Osteoblast (primary cell): ENCODE data around the gene WIPF2. TPM values are rescaled to one million over a fixed set of nuclear protein-coding genes. Genes with fewer than 3 reads are reported as not detected.
A peak's percentile ranks its signal among the peaks of the same experiment; 100 is the strongest.

Experiments used
- DNase-seq: peaks from one replicate; pipeline ENCODE4 v3.0.0; 2011; ENCODE audit warnings: low spot score, mixed read lengths; ENCODE audit not compliant: insufficient read length; ENCODE audit errors: missing footprints
- H2AFZ ChIP-seq: 2 replicates; pipeline ENCODE4 v1.6.0; 2011; ENCODE audit warnings: mild to moderate bottlenecking, low read length
- H3K27ac ChIP-seq: 2 replicates; pipeline ENCODE4 v1.5.1; 2011; ENCODE audit warnings: mild to moderate bottlenecking, low read depth, low read length, moderate library complexity
- H3K27me3 ChIP-seq: 2 replicates; pipeline ENCODE4 v1.6.0; 2012; ENCODE audit warnings: mild to moderate bottlenecking, control low read depth, inconsistent platforms, low read length, moderate library complexity; ENCODE audit not compliant: insufficient read depth
- H3K36me3 ChIP-seq: 2 replicates; pipeline ENCODE4 v1.5.1; 2011; ENCODE audit warnings: mild to moderate bottlenecking, low read length, control low read depth, moderate library complexity; ENCODE audit not compliant: insufficient read depth
- H3K4me1 ChIP-seq: 2 replicates; pipeline ENCODE4 v1.5.1; 2011; ENCODE audit warnings: mild to moderate bottlenecking, low read length, control low read depth, moderate library complexity; ENCODE audit not compliant: insufficient read depth
- H3K4me2 ChIP-seq: 2 replicates; pipeline ENCODE4 v1.6.0; 2011; ENCODE audit warnings: mild to moderate bottlenecking, low read length; ENCODE audit not compliant: insufficient read depth
- H3K4me3 ChIP-seq: fragments of 200-600 bp; sonication (generic); 3 replicates; pipeline ENCODE4 v1.5.1; 2012; ENCODE audit warnings: mild to moderate bottlenecking, low read length, inconsistent platforms; ENCODE audit not compliant: insufficient read depth
- H3K79me2 ChIP-seq: 2 replicates; pipeline ENCODE4 v1.6.0; 2012; ENCODE audit warnings: mild to moderate bottlenecking, low read length, control low read depth, inconsistent platforms; ENCODE audit not compliant: insufficient read depth
- H3K9me3 ChIP-seq: 2 replicates; pipeline ENCODE4 v1.5.1; 2011; ENCODE audit warnings: low read depth, low read length, control low read depth
- H4K20me1 ChIP-seq: 2 replicates; pipeline ENCODE4 v1.6.0; 2012; ENCODE audit warnings: mild to moderate bottlenecking, low read length, control low read depth; ENCODE audit not compliant: insufficient read depth
- total RNA-seq: library from RNA; depleted of rRNA; stranded (reverse); fragments of >200 nt; gene quantifications from 2 replicates; pipeline ENCODE4 v1.2.3, GENCODE V29; 2012
- TF ChIP-seq, protein P1 (sequence below): IDR thresholded peaks from 2 replicates; pipeline ENCODE4 v1.5.1; 2011; ENCODE audit warnings: mild to moderate bottlenecking, low read depth, low read length, moderate library complexity; ENCODE audit errors: extremely low read depth

The WIPF2 gene
- total RNA-seq, 1 donor = 8.0 TPM

DNA sequence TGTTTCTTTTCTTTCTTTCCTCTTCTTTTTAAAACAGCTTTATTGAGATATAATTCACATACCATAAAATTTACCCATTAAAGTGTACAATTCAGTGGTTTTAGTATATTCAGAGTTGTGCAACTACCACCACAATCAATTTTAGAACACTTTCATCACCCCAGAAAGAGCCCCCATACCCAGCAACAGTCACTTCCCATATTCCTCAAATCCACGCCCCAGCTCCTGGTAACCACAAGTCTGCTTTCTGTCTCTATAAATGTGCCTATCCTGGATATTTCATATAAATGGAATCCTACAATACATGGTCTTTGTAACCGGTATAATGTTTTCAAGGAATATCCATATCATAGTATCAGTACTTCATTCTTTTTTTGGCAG is 109.3 kb downstream of the WIPF2 start:
- H3K79me2 ChIP-seq = peaks cover 96% of the 10 kb centered on the region
- TF ChIP-seq, protein P1, sequence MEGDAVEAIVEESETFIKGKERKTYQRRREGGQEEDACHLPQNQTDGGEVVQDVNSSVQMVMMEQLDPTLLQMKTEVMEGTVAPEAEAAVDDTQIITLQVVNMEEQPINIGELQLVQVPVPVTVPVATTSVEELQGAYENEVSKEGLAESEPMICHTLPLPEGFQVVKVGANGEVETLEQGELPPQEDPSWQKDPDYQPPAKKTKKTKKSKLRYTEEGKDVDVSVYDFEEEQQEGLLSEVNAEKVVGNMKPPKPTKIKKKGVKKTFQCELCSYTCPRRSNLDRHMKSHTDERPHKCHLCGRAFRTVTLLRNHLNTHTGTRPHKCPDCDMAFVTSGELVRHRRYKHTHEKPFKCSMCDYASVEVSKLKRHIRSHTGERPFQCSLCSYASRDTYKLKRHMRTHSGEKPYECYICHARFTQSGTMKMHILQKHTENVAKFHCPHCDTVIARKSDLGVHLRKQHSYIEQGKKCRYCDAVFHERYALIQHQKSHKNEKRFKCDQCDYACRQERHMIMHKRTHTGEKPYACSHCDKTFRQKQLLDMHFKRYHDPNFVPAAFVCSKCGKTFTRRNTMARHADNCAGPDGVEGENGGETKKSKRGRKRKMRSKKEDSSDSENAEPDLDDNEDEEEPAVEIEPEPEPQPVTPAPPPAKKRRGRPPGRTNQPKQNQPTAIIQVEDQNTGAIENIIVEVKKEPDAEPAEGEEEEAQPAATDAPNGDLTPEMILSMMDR = no peak
- no peaks in the 10 kb centered on the region for H3K27me3 ChIP-seq
- peaks cover 7% of the 10 kb centered on the region for H3K36me3 ChIP-seq
- H3K4me1 ChIP-seq = peaks cover 80% of the 10 kb centered on the region
- H3K27ac ChIP-seq = no peak overlapping the region
- no peak for DNase-seq
- peaks cover 62% of the 10 kb centered on the region for H4K20me1 ChIP-seq
- no peaks in the 10 kb centered on the region for H3K9me3 ChIP-seq
- H3K4me2 ChIP-seq = no peak overlapping the region
- no peak overlapping the region for H3K4me3 ChIP-seq
- no peak overlapping the region for H2AFZ ChIP-seq

DNA sequence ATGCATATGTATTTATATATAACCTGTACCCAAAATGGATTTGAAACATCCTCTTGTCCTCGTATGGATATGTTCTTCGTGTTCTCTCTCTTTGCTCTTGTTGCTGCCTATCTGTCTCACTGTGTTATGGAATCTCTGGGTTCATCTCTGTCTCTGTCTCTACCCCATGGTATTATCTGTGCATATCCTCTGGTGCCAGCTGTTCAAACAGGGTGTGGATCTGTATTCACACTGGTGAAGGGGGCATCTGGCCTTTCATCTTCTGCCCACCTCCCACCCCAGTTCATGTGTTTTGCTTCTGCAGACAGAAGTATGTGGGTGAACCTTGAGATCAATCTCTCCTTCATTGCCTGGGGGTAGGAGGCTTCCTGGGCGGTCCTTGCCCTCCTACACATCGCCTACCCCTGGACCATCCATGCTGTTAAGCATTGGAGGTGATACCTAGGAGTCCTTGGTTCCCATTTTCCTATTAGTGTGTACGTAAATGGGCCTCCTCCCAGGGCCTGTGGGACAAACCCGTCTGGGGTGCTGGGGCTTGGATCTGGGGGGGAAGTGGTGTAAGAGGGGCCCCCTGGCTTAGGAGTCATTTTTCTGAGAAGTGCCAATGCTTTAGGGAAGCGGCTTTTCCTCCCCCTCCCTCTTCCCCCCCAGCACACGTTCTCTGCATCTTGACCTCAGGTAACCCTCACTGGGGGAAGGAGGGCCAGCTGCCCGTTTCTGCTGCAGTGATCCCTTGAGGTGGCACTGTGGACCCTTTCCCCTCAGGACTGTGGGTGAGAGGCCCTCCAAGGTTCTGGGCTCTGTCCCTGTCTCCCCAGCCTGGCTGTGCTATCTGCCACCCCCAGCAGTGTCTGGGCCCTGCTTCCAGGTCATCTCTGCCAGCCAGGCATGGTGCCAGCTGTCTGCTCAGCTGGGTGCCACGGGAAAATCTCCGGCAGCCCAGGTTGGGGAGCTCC is 111.0 kb downstream of the WIPF2 start:
- peaks cover 80% of the 10 kb centered on the region for H3K4me1 ChIP-seq
- H3K4me3 ChIP-seq = no peak overlapping the region
- peaks cover 50% of the 10 kb centered on the region for H4K20me1 ChIP-seq

DNA sequence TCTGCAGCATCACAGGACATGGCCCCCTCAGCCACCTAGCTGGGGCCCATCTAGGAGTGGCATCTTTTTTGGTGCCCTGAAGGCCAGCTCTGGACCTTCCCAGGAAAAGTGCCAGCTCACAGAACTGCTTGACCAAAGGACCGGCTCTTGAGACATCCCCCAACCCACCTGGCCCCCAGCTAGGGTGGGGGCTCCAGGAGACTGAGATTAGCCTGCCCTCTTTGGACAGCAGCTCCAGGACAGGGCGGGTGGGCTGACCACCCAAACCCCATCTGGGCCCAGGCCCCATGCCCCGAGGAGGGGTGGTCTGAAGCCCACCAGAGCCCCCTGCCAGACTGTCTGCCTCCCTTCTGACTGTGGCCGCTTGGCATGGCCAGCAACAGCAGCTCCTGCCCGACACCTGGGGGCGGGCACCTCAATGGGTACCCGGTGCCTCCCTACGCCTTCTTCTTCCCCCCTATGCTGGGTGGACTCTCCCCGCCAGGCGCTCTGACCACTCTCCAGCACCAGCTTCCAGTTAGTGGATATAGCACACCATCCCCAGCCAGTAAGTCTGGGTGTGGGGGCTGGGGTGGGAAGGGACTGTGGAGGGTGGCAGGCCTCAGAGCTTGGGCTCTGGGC is 111.9 kb downstream of the WIPF2 start:
- H4K20me1 ChIP-seq = peaks cover 42% of the 10 kb centered on the region
- H3K27me3 ChIP-seq = no peaks in the 10 kb centered on the region
- H3K4me2 ChIP-seq = no peak overlapping the region
- peaks cover 9% of the 10 kb centered on the region for H3K36me3 ChIP-seq
- H3K27ac ChIP-seq = peak overlapping the region; percentile 78
- H2AFZ ChIP-seq = no peak overlapping the region
- peaks cover 94% of the 10 kb centered on the region for H3K79me2 ChIP-seq
- no peaks in the 10 kb centered on the region for H3K9me3 ChIP-seq
- no peak overlapping the region for H3K4me3 ChIP-seq
- peaks cover 77% of the 10 kb centered on the region for H3K4me1 ChIP-seq
- peak; percentile 62 for DNase-seq
- TF ChIP-seq, protein P1 = no peak

More for the DNA sequence above, 111.0 kb downstream of the WIPF2 start:
- Histone ChIP-seq H3K27me3 (no peaks in the 10 kb centered on the region), H3K9me3 (no peaks in the 10 kb centered on the region), H3K36me3 (peaks cover 9% of the 10 kb centered on the region), H2AFZ (no peak overlapping the region), H3K4me2 (no peak overlapping the region), H3K79me2 (peaks cover 98% of the 10 kb centered on the region), H3K27ac (no peak overlapping the region)
- DNase-seq = peak; percentile 65
- TF ChIP-seq, protein P1 = no peak
